OCI-LY7 (cell line): ENCODE measurements around the gene ANO1.

Source experiments
- EZH2phosphoT487 ChIP-seq: fragments of 200-600 bp; sonication (generic); IDR thresholded peaks from 2 replicates; pipeline ENCODE4 v1.6.1; 2018; ENCODE audit warnings: low read depth, borderline replicate concordance, mild to moderate bottlenecking, mixed run types, antibody characterized with exemption, low read length, moderate library complexity, mixed read lengths
- TF ChIP-seq, protein P1 (sequence below): fragments of 200-600 bp; sonication (generic); conservative IDR thresholded peaks from 2 replicates; pipeline ENCODE4 v1.5.1; 2014; ENCODE audit warnings: mild to moderate bottlenecking, antibody characterized with exemption, low read length, moderate library complexity, mixed read lengths

DNA sequence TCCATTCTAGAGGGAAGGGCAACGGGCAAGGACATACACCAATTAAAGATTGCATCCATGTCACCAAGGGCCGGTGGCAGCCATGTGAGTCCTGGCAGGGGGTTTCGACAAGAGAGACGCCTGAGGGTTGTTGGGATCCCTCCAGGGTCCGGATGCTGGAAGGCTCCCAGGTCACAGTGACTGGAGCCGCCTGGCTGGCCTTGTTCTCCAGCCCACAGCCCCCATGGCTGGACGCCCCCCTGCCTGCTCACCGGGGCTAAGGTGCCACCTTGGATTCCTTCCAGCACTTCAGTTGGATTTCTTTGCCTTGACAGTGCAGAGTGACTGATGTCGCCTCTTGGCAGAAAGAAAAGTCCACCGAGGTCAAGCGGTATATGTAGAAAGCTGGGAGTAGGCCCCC lies 42.6 kb downstream of the ANO1 start:
- TF ChIP-seq, protein P1, sequence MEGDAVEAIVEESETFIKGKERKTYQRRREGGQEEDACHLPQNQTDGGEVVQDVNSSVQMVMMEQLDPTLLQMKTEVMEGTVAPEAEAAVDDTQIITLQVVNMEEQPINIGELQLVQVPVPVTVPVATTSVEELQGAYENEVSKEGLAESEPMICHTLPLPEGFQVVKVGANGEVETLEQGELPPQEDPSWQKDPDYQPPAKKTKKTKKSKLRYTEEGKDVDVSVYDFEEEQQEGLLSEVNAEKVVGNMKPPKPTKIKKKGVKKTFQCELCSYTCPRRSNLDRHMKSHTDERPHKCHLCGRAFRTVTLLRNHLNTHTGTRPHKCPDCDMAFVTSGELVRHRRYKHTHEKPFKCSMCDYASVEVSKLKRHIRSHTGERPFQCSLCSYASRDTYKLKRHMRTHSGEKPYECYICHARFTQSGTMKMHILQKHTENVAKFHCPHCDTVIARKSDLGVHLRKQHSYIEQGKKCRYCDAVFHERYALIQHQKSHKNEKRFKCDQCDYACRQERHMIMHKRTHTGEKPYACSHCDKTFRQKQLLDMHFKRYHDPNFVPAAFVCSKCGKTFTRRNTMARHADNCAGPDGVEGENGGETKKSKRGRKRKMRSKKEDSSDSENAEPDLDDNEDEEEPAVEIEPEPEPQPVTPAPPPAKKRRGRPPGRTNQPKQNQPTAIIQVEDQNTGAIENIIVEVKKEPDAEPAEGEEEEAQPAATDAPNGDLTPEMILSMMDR = no peak
- TF ChIP-seq EZH2phosphoT487 = no peak
